GM21515 (cell line): ENCODE measurements around the gene TNNI3K.

Source experiments
- ATAC-seq: cut with Tn5 transposase; IDR thresholded peaks from one replicate; pipeline ENCODE4 v1.9.1; 2021; ENCODE audit not compliant: unreplicated experiment

TNNI3K gene

GRCh38 chr1:74531796-74532195 lies 296.6 kb downstream of the TNNI3K start:
- no peak for ATAC-seq

- ATAC-seq: no peak
These were observed 299.1 kb downstream of the TNNI3K start for GRCh38 chr1:74534241-74534640.

GRCh38 chr1:74545821-74546220 lies 310.6 kb downstream of the TNNI3K start:
- ATAC-seq: no peak

- ATAC-seq: no peak
These were observed 314.0 kb downstream of the TNNI3K start for GRCh38 chr1:74548961-74549750.

- no peak for ATAC-seq
These were observed 314.7 kb downstream of the TNNI3K start for GRCh38 chr1:74549932-74550331.

GRCh38 chr1:74570797-74571492 lies 335.8 kb downstream of the TNNI3K start:
- ATAC-seq: no peak

- ATAC-seq: no peak
These were observed 336.3 kb downstream of the TNNI3K start for GRCh38 chr1:74571493-74571800.

GRCh38 chr1:74571891-74572290 lies 336.7 kb downstream of the TNNI3K start:
- ATAC-seq: no peak

- ATAC-seq: no peak
These were observed 342.9 kb downstream of the TNNI3K start for GRCh38 chr1:74578101-74578500.

- peak; percentile 100 for ATAC-seq
These were observed 344.2 kb downstream of the TNNI3K start for GRCh38 chr1:74579425-74579824.

- no peak for ATAC-seq
These were observed 348.2 kb downstream of the TNNI3K start for GRCh38 chr1:74583397-74583796.

- no peak for ATAC-seq
These were observed 349.0 kb downstream of the TNNI3K start for GRCh38 chr1:74584185-74584584.

- ATAC-seq: no peak
These were observed 351.2 kb downstream of the TNNI3K start for GRCh38 chr1:74586253-74586897.

- no peak for ATAC-seq
These were observed 352.7 kb downstream of the TNNI3K start for GRCh38 chr1:74587888-74588287.

- no peak for ATAC-seq
These were observed 355.1 kb downstream of the TNNI3K start for GRCh38 chr1:74590288-74590687.

- no peak for ATAC-seq
These were observed 356.8 kb downstream of the TNNI3K start for GRCh38 chr1:74591949-74592348.

GRCh38 chr1:74592580-74593355 lies 357.6 kb downstream of the TNNI3K start:
- no peak for ATAC-seq
